Cardiac muscle cell (in vitro differentiated cells and primary cell): ENCODE measurements around the gene RNF115. TPM values are rescaled to one million over a fixed set of nuclear protein-coding genes. Genes with fewer than 3 reads are reported as not detected.
A peak's percentile ranks its signal among the peaks of the same experiment; 100 is the strongest.
"Not testable (repeated sequence)": the region's sequence is repeated elsewhere in the genome, so short reads cannot be mapped to it uniquely, and the experiment has no call there.

Experiments used
- DNase-seq, 2 donors: peaks; one replicate each; pipeline versions ENCODE4 v3.0.0 to v3.0.0-alpha.2; 2010 to 2017; ENCODE audit warnings: low read depth in 1 of 2, low spot score in 1 of 2
- H3K27ac ChIP-seq: fragments of 200-600 bp; sonication (generic); 2 replicates; pipeline ENCODE4 v1.5.1; 2016
- H3K27me3 ChIP-seq: fragments of 200-600 bp; sonication (generic); 2 replicates; pipeline ENCODE4 v1.6.0; 2016; ENCODE audit warnings: control low read depth
- H3K36me3 ChIP-seq: fragments of 200-600 bp; sonication (generic); 2 replicates; pipeline ENCODE4 v1.5.1; 2016; ENCODE audit warnings: control low read depth
- H3K4me1 ChIP-seq: fragments of 200-600 bp; sonication (generic); 2 replicates; pipeline ENCODE4 v1.8.1; 2017; ENCODE audit warnings: low read depth, mild to moderate bottlenecking, mixed run types
- H3K4me3 ChIP-seq: fragments of 200-600 bp; sonication (generic); 2 replicates; pipeline ENCODE4 v1.5.1; 2016; ENCODE audit warnings: mild to moderate bottlenecking
- H3K9me3 ChIP-seq: fragments of 200-600 bp; sonication (generic); 2 replicates; pipeline ENCODE4 v1.5.1; 2017; ENCODE audit warnings: low read depth, mild to moderate bottlenecking, control low read depth
- polyA plus RNA-seq: library from polyadenylated mRNA; unstranded; fragments of >200 nt; fragmentation: Nextera tagmentation; extraction: Ambion mirVana; gene quantifications from 2 replicates; pipeline ENCODE4 v1.2.1, GENCODE V29; 2016
- total RNA-seq: library from RNA; depleted of rRNA; stranded (reverse); fragments of >200 nt; gene quantifications from 2 replicates; pipeline ENCODE4 v1.2.3, GENCODE V29; 2016
- TF ChIP-seq, protein P1 (sequence below): IDR thresholded peaks from 2 replicates; pipeline ENCODE4 v1.5.1; 2012; ENCODE audit warnings: low read depth, mild to moderate bottlenecking, low read length

RNF115 gene
- total and polyA plus RNA-seq, 2 experiments from 2014 or later = 12.9 to 18.8 TPM

DNA sequence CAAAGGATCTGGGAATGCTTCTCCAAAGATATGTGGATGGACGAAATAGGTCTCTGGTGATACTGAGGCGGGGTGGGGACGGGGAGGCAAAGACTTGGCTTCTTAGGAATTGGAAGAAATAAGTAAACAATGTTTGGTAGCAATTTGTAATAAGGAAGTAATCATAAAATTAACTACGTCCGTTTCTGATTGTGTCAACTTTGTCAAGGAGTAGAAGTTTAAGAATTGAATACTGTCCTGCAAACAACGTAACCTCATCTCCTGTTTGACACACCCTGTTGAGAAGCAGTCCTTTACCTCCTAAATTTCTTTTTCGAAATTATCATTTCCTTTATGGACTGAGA, 576 bp upstream of the RNF115 start:
- DNase-seq = no peak
- TF ChIP-seq, protein P1, sequence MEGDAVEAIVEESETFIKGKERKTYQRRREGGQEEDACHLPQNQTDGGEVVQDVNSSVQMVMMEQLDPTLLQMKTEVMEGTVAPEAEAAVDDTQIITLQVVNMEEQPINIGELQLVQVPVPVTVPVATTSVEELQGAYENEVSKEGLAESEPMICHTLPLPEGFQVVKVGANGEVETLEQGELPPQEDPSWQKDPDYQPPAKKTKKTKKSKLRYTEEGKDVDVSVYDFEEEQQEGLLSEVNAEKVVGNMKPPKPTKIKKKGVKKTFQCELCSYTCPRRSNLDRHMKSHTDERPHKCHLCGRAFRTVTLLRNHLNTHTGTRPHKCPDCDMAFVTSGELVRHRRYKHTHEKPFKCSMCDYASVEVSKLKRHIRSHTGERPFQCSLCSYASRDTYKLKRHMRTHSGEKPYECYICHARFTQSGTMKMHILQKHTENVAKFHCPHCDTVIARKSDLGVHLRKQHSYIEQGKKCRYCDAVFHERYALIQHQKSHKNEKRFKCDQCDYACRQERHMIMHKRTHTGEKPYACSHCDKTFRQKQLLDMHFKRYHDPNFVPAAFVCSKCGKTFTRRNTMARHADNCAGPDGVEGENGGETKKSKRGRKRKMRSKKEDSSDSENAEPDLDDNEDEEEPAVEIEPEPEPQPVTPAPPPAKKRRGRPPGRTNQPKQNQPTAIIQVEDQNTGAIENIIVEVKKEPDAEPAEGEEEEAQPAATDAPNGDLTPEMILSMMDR = no peak
- H3K36me3 ChIP-seq = peaks cover 34% of the 10 kb centered on the region
- H3K4me3 ChIP-seq = peak overlapping the region; percentile 67
- H3K27ac ChIP-seq = peak overlapping the region; percentile 91
- H3K9me3 ChIP-seq = no peaks in the 10 kb centered on the region
- H3K4me1 ChIP-seq = peaks cover 4% of the 10 kb centered on the region
- no peaks in the 10 kb centered on the region for H3K27me3 ChIP-seq

DNA sequence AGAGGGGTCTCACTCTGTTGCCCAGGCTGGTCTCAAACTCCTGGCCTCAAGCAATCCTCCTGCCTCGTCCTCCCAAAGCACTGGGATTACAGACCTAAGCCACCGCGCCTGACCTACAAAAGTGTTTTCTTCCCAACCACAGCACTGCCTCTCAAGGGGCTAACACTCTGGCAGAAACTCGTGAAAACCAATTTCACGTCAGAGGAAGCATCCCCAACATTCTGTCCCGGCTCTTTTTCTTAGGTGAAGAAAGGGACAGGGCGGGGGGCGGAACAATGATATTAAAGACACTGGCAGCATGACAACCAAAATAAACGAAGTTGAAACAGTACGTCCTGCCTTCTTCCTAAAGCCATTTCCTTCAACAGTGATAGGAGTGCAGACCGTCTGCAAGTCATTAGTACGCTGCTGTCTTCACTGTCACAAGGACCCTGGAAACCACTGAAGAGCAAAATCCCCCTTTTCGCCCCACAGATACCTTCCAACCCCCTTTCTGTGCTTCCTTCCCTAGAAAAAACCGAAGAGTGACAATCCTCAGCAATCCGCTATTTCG, 1.0 kb downstream of the RNF115 start:
- H3K27ac ChIP-seq, H3K4me1 ChIP-seq, H3K27me3 ChIP-seq, H3K4me3 ChIP-seq, DNase-seq, H3K9me3 ChIP-seq: not testable (repeated sequence)
- peaks cover 18% of the 10 kb centered on the region for H3K36me3 ChIP-seq

DNA sequence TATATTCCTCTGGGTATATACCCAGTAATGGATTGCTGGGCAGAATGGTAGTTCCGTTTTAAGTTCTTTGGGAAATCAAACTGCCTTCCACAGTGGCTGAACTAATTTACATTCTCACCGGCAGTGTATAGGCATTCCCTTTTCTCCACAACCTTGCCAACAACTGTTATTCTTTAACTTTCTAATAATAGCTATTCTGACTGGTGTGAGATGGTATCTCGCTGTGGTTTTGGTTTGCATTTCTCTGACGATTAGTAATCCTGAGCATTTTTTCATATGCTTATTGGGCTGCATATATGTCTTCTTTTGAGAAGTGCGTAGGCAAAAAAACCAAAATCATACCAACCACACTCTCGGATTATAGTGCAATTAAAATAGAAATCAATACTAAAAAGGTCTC, 5.8 kb downstream of the RNF115 start:
- not testable (repeated sequence) for H3K36me3 ChIP-seq, H3K27ac ChIP-seq, H3K4me1 ChIP-seq, H3K27me3 ChIP-seq, H3K4me3 ChIP-seq, H3K9me3 ChIP-seq
- peak in 1 of 2 donors; percentile 59 for DNase-seq

DNA sequence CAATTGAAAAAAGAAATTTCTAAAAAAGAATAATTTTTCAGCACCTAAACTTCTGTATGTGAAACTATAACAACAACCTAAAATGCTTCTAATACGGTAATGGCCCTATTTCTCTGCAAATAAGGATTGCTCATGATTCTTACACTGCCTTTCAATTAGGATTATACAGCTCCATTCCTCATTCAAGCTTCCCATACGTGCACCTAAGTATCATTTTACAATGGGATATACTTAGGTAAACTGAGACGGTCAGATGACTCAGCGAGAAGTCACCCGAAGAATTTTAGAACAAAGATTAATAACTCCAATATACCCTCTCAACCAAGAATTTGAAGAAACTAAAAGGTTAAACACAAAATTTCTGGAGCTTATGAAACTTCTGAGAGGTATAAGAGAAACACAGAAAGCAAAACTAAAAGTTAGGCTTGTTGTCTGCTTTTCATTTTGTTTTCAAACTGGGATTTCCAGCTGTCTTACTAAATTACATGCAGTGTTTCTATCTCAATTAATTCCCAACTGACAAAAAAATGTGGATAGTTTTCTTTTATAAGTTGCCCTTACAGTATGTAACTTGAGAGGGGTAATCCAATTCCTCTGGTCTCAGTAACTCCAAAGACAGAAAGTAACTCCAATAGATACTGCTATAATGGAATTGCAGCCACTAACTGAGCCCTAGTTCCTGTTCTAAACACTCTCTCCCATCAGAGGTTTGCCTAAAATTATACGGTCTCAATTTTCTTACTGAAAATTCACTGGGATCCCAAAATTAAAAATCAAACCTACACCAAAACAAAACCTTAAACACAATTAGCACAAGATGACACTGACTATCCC, 10.7 kb downstream of the RNF115 start:
- not testable (repeated sequence) for H3K27ac ChIP-seq, H3K36me3 ChIP-seq, DNase-seq, H3K27me3 ChIP-seq, H3K4me1 ChIP-seq, H3K9me3 ChIP-seq, H3K4me3 ChIP-seq

DNA sequence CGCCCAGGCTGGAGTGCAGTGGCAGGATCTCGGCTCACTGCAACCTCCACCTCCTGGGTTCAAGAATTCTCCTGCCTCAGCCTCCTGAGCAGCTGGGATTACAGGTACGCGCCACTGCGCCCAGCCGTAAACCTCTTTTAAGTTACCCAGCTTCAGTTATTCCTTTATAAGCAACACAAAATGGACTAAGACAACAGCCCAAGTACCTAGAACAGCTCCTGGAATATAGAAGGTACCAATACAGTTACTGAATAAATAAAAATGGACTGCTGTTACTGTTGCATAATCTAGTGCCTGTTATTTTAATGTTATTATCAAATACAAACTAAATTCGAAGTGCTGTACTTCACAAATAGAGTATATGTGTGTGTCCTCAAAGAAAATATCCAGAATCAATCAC, 17.1 kb downstream of the RNF115 start:
- Histone ChIP-seq H3K9me3 (no peaks in the 10 kb centered on the region), H3K27ac (no peak overlapping the region), H3K27me3 (no peaks in the 10 kb centered on the region), H3K4me1 (peaks cover 4% of the 10 kb centered on the region), H3K4me3 (no peak overlapping the region), H3K36me3 (no peaks in the 10 kb centered on the region)
- TF ChIP-seq, protein P1 = no peak
- no peak for DNase-seq

DNA sequence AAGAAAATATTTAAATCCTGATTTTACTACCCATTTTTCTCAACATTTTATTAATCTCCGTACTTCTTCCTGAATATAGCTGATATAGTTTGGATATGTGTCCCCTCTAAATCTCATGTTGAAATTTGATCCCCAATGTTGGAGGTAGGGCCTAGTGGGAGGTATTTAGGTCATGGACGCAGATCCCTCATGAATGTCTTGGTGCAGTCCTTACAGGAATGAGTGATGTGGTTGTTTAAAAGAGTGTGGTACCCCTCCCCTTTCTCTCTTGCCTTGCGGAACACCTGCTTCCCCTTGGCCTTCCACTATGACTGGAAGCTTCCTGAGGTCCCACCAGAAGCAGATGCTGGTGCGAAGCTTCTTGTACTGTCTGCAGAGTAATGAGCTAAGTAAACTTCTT, 17.5 kb downstream of the RNF115 start:
- Histone ChIP-seq H3K4me3 (no peak overlapping the region), H3K27me3 (no peaks in the 10 kb centered on the region), H3K9me3 (no peaks in the 10 kb centered on the region), H3K36me3 (no peaks in the 10 kb centered on the region), H3K27ac (no peak overlapping the region), H3K4me1 (peaks cover 4% of the 10 kb centered on the region)
- no peak for DNase-seq
- TF ChIP-seq, protein P1 = no peak

DNA sequence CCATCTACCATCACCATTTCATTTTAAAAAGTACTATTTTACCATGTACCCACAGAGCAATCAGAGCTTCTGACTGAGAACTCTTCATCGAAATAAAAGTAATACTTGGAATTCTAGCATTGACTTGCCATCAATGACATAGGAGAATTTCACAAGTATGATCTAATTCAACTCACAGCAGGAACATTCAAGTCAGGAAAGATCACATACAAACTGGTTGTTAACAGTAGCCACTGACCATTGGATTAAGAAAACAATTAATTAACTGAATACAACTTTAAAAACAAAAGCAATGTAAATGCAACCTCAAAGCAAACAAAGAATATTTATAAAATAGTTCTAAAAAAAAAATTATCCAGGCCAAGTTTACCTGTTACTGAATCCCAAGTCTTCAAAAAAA, 18.8 kb downstream of the RNF115 start:
- TF ChIP-seq, protein P1 = no peak
- no peak for DNase-seq
- H3K36me3 ChIP-seq = no peaks in the 10 kb centered on the region

More for the DNA sequence above, 18.8 kb downstream of the RNF115 start:
- H3K9me3 ChIP-seq = no peaks in the 10 kb centered on the region
- H3K27ac ChIP-seq = no peak overlapping the region
- peaks cover 4% of the 10 kb centered on the region for H3K4me1 ChIP-seq
- H3K4me3 ChIP-seq = no peak overlapping the region
- no peaks in the 10 kb centered on the region for H3K27me3 ChIP-seq
